HS-5 (cell line): ENCODE results near the gene MAL.

Experiments used
- DNase-seq: peaks from one replicate; pipeline ENCODE4 v3.0.0-alpha.2; 2012; ENCODE audit warnings: low read depth

The MAL gene

GRCh38 chr2:95016616-95017015, 8.9 kb upstream of the MAL start:
- no peak for DNase-seq

- no peak for DNase-seq
Observed at GRCh38 chr2:95017071-95017501, 8.4 kb upstream of the MAL start.

GRCh38 chr2:95017836-95018235, 7.7 kb upstream of the MAL start:
- DNase-seq: no peak

GRCh38 chr2:95018301-95018700, 7.2 kb upstream of the MAL start:
- no peak for DNase-seq

DNA sequence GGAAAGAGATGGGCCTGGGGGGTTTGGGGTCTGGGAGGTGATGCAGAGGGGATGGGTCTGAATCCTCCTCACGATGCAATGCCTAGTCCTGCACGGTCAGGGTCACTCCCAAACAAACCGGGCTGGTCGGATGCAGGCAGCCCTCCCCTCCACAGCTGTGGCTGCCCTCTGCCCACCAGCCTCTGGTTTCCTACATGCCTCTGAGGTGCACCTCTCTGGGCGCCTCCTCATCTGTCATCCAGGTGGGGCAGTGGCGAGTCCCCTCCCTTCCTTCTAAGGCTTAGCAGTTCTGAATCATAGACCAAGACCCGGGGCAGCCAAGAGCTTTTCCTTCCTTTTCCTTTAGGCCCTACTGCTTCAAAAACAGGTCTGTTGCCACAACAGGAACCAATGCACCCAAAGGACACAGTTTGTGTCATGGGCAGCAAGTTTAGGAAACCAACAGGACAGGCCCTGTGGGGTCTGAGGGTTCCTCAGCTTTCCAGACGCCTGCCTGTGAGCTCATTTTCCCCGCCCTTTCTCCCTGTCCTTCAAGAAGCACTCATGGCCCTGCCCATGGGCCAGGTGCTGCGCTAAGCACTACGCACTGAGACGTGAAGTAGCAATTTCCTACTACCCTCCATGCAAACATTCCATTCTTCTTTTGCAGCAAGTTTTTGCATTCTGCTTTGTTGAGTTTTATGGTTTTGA, 6.5 kb upstream of the MAL start:
- no peak for DNase-seq

DNA sequence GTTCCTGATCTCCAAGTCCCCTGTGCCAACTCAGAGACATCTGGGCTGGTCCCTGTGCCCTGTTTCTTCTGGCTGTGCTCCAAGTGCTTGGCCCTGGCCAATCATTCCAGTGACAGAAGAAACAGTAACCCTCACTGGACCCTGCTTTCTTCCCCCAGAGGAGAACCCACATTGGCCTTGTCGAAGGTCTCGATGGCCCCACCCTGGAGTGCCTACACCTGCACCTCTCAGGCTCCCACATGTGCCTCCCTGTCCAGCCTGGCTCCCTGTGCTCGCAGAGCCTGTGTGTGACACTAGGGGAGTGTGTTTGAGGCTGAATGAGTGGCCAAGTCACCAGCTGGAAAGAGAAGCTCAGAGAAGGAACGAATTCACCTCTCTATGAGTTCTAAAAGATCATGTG, 5.9 kb upstream of the MAL start:
- no peak for DNase-seq

- DNase-seq: no peak
Observed at GRCh38 chr2:95020275-95021022, 5.1 kb upstream of the MAL start.

GRCh38 chr2:95021023-95021416, 4.5 kb upstream of the MAL start:
- DNase-seq: no peak

- no peak for DNase-seq
Observed at GRCh38 chr2:95021847-95022246, 3.7 kb upstream of the MAL start.

DNA sequence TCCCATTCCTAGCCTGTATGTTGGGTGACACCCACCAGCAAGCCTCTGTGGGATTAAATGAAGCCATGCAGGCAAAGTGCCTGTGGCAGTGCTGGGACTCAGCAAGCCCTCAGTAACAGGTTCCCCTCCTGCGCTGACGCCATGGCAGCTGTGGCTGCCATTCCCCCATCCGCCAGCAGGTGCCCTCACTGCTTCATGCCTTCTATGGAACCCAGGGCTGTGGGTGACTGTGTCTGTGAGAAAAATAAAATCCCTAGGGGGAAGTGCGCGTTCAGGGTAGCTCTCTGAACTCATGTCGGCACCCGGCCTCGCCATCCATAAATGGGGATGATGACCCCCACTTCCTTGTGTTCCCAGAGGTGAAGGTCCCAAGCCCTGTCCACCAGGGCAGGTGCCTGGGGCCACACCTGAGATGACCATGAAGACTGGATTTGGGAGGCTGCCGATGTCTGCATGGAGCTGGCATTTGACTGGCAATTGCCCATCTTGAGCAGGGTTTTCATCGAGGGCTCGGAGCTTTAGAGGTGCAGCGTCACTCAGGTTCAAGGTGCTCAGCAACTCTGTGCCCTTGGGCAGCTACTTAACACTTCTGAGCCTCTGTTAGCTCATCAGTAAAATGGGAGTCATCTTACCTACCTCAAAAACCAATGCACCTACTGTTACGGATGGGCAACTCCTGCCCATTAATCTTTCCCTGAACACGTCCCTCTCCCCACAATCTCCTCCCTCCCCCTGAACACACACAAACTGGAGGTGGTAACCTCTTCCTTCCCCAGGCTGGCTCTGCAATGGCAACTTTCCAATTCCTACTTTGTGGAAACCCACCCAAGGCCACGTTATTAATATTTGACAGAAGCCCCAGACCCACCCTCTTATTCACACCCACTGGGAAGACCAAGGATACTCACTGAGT, 2.9 kb upstream of the MAL start:
- DNase-seq: peak; percentile 18

- DNase-seq: no peak
Observed at GRCh38 chr2:95023222-95023597, 2.3 kb upstream of the MAL start.

- DNase-seq: no peak
Observed at GRCh38 chr2:95024371-95024770, 1.1 kb upstream of the MAL start.

DNA sequence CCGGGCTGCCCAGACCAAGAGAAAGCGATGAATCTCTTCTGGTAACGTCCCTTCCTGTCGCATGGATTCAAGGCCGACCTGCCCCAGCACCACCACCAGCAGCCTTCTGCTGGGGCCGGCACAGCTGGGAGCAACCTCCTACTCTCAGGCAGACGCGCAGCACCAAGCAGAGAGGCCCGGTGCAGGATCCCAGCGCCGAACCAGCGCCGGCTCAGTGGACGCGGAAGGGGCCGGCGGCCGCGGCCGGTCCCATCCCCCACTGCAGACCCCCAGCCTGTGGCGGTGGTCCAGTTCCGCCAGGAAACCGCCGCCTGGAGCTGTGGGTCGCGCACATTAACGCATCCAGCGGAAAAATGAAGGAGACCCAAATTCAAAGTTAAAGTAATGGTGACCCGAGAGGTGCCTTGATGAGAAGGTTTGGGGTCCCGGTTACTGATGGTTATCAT, 525 bp upstream of the MAL start:
- no peak for DNase-seq

DNA sequence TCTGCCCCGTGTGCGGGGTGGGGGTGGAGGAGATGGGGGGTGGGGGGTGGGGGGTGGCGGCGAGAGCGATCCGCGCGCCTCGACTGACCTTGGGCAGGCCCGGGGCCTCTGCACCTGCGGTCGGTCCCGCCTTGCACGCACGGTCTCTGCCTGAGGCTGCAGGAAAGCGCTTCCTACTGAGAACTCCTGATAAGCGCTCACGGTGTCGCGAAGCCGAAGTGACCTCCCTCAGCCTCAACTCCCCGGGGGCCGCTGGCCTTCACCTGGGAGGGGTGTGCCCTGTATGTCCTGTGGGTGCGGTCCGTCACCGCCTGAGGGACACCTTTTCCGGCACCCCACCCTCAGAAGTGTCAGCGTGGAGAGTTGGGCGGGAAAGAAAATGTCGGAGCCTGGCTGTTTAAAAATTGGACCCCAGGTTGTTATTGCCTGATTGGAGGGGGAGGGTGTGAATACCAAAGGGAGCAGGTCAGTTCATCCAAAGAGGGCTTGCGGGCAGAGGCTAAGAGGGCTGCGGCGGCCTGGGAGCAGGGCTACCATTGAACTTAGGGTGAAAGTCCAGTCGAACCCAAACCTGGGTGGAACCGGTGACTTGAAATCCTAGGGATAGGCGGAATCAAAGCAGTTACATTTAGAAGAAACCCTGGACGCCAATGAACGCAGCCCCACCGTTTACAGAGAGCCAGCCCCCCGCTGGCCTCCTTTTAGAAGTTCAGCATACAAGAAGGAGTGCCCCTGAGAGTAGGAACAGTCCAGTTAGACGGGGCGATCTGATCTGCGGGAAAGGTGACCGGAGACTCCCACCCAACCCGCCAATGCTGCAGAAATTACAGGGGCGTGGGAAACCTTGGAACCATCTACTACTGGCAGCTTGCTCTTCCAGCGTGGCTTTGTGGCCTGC, 1.2 kb downstream of the MAL start:
- DNase-seq: no peak

GRCh38 chr2:95027369-95027720, 1.8 kb downstream of the MAL start:
- DNase-seq: no peak

GRCh38 chr2:95029898-95030341, 4.4 kb downstream of the MAL start:
- DNase-seq: no peak

DNA sequence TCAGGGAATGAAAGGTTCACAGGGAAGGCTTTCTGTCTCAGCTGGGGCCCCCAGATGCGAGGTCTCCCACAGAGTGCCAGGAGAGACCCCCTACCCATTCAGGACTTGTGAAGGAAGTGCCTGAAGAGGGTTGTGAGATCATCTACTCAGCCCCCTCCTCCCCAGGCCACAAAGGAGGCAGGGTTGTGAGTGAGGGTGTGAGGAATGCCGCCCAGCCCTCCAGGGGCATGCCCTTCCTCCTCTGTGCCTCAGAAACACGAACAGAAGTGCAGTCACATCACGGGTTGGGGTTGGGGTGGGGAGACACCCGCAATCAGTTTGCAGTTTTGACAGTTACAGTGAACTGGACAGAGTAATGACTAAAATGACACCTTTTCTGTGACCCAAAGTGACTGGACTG, 5.0 kb downstream of the MAL start:
- DNase-seq: no peak

DNA sequence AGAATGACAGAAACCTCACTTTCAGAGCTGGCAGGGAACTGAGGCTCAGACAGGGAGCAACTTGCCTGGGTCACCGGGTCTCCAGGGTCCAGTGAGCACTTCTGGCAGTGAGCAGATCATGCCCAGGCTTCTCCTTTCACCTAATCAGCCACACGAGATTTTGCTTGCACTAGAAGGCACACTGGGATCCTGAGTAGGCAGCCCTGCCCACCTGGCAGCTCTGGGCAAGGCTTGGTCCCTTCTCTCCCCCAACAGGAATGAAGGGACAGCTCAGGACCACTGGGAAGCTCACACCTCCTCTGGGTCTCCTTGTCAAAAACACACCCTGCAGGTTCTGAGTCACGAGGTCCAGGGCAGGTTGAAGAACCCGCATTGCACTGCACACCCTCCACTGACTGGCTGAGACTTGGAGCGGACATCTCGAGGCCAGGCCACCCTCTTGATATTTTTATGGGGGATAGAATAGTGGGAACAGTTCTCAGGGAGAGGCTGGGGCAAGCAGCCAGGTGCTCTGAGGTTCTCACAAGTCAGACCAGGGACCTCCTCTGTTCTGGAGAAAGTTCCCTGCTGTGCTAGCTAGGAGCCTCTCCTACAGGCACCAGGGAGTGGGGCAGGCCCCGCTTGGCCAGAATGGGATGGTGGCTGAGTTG, 5.7 kb downstream of the MAL start:
- DNase-seq: no peak

- DNase-seq: no peak
Observed at GRCh38 chr2:95031726-95032116, 6.2 kb downstream of the MAL start.

DNA sequence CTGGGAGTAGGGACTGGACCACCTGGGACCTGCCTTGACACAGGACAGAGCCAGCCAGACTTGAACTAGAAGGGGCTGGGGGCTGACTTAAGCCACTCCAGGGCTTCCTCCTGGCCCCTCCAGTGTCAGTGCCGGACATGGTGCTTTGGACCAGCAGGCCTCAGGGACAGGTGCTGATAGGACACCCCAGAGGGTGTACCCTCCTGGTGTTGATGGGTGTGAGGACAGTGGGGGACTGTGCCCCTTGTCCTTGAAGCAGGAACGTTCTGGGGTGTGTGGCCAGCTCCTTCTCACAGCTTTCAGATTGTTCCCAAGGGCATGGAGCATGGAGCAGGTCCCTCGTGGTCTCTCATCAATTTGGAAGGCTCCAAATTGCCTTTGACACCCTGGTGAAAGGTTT, 6.8 kb downstream of the MAL start:
- no peak for DNase-seq
